ENCODE results near the gene SETBP1. TPM values are rescaled to one million over a fixed set of nuclear protein-coding genes. Genes with fewer than 3 reads are reported as not detected.

Gene SETBP1
- total and polyA plus RNA-seq, 2 of the 8 experiments (the other 6 are each of a cell fraction or from before 2014, with no cell fraction given) = 2.0 to 6.5 TPM

GRCh38 chr18:44792456-44793061 is 111.9 kb downstream of the SETBP1 start (continued):
- TF ChIP-seq, protein P1, sequence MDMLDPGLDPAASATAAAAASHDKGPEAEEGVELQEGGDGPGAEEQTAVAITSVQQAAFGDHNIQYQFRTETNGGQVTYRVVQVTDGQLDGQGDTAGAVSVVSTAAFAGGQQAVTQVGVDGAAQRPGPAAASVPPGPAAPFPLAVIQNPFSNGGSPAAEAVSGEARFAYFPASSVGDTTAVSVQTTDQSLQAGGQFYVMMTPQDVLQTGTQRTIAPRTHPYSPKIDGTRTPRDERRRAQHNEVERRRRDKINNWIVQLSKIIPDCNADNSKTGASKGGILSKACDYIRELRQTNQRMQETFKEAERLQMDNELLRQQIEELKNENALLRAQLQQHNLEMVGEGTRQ (IDR thresholded peaks at IDR 0.05; ENCODE audit: low read length) = no peak

Data from H1 (cell line).